Activated effector memory CD4-positive, alpha-beta T cell treated with Interleukin-2 at 50 U/mL for 16 hours (primary cell): Measurements from ENCODE around the gene CDH4.

ENCODE experiments used
- DNase-seq: peaks from one replicate; pipeline ENCODE4 v3.0.0-alpha.2; 2020

The CDH4 gene

GRCh38 chr20:61682114-61682995 is 430.3 kb downstream of the CDH4 start:
- no peak for DNase-seq

GRCh38 chr20:61682996-61683681 is 431.1 kb downstream of the CDH4 start:
- no peak for DNase-seq

GRCh38 chr20:61683721-61684120 is 431.7 kb downstream of the CDH4 start:
- no peak for DNase-seq

- no peak for DNase-seq
Measured at GRCh38 chr20:61684136-61684535, 432.1 kb downstream of the CDH4 start.

- no peak for DNase-seq
Measured at GRCh38 chr20:61684583-61685235, 432.6 kb downstream of the CDH4 start.

GRCh38 chr20:61685462-61685861 is 433.4 kb downstream of the CDH4 start:
- no peak for DNase-seq

- DNase-seq, result no peak
Measured at GRCh38 chr20:61686051-61686936, 434.2 kb downstream of the CDH4 start.

- DNase-seq, result no peak
Measured at GRCh38 chr20:61688411-61688810, 436.4 kb downstream of the CDH4 start.

GRCh38 chr20:61690150-61690549 is 438.1 kb downstream of the CDH4 start:
- no peak for DNase-seq

- DNase-seq, result no peak
Measured at GRCh38 chr20:61690993-61691838, 439.2 kb downstream of the CDH4 start.

- DNase-seq, result no peak
Measured at GRCh38 chr20:61691978-61692377, 439.9 kb downstream of the CDH4 start.

- no peak for DNase-seq
Measured at GRCh38 chr20:61692479-61692878, 440.4 kb downstream of the CDH4 start.

GRCh38 chr20:61693055-61693600 is 441.1 kb downstream of the CDH4 start:
- no peak for DNase-seq

GRCh38 chr20:61694682-61695081 is 442.6 kb downstream of the CDH4 start:
- no peak for DNase-seq

GRCh38 chr20:61695741-61696140 is 443.7 kb downstream of the CDH4 start:
- no peak for DNase-seq

- no peak for DNase-seq
Measured at GRCh38 chr20:61696181-61696735, 444.2 kb downstream of the CDH4 start.

- no peak for DNase-seq
Measured at GRCh38 chr20:61697666-61698597, 445.9 kb downstream of the CDH4 start.

- DNase-seq, result no peak
Measured at GRCh38 chr20:61698598-61699494, 446.8 kb downstream of the CDH4 start.
